Activated CD4-positive, alpha-beta T cell treated with anti-CD3 and anti-CD28 coated beads for 24 hours (primary cell): ENCODE data around the gene ABCD2.
"Not testable (repeated sequence)": the region's sequence is repeated elsewhere in the genome, so short reads cannot be mapped to it uniquely, and the experiment has no call there.

Experiments
- DNase-seq, 2 donors: peaks; one replicate each; pipeline ENCODE4 v3.0.0-alpha.2; 2020; ENCODE audit warnings: low read depth in 2 of 2

ABCD2 gene

GRCh38 chr12:39619660-39620433 lies at the start of gene ABCD2:
Gene ABCD2, minus strand, starts transcription at chr12:39619803. Its CDS starts 188 bp downstream, at chr12:39619615.
- DNase-seq, result peak; percentile 49 to 58

- no peak for DNase-seq
Measured at GRCh38 chr12:39660101-39660500, 40.5 kb upstream of the ABCD2 start.

- DNase-seq, result no peak
Measured at GRCh38 chr12:39647383-39647782, 27.8 kb upstream of the ABCD2 start.

GRCh38 chr12:39646963-39647362 lies 27.4 kb upstream of the ABCD2 start:
- no peak for DNase-seq

- DNase-seq, result no peak
Measured at GRCh38 chr12:39643052-39643451, 23.4 kb upstream of the ABCD2 start.

- no peak for DNase-seq
Measured at GRCh38 chr12:39638840-39639239, 19.2 kb upstream of the ABCD2 start.

- DNase-seq, result no peak
Measured at GRCh38 chr12:39638178-39638577, 18.6 kb upstream of the ABCD2 start.

GRCh38 chr12:39632670-39633069 lies 13.1 kb upstream of the ABCD2 start:
- DNase-seq, result no peak

- no peak for DNase-seq
Measured at GRCh38 chr12:39628836-39629235, 9.2 kb upstream of the ABCD2 start.

GRCh38 chr12:39627914-39628313 lies 8.3 kb upstream of the ABCD2 start:
- DNase-seq, result no peak

- DNase-seq, result no peak
Measured at GRCh38 chr12:39626033-39626814, 6.6 kb upstream of the ABCD2 start.

GRCh38 chr12:39623919-39624318 lies 4.3 kb upstream of the ABCD2 start:
- no peak for DNase-seq

- not testable (repeated sequence) for DNase-seq
Measured at GRCh38 chr12:39623160-39623559, 3.6 kb upstream of the ABCD2 start.

GRCh38 chr12:39622306-39622705 lies 2.7 kb upstream of the ABCD2 start:
- no peak for DNase-seq

GRCh38 chr12:39621670-39622069 lies 2.1 kb upstream of the ABCD2 start:
- DNase-seq, result no peak

- peak; percentile 26 to 40 for DNase-seq
Measured at GRCh38 chr12:39620659-39621658, 1.4 kb upstream of the ABCD2 start.

GRCh38 chr12:39619316-39619659 lies 315 bp downstream of the ABCD2 start:
- no peak for DNase-seq

GRCh38 chr12:39618701-39619100 lies 902 bp downstream of the ABCD2 start:
- no peak for DNase-seq

- no peak for DNase-seq
Measured at GRCh38 chr12:39617887-39618286, 1.7 kb downstream of the ABCD2 start.

GRCh38 chr12:39616666-39617065 lies 2.9 kb downstream of the ABCD2 start:
- no peak for DNase-seq

GRCh38 chr12:39616251-39616650 lies 3.4 kb downstream of the ABCD2 start:
- no peak for DNase-seq

GRCh38 chr12:39613525-39613924 lies 6.1 kb downstream of the ABCD2 start:
- no peak for DNase-seq
